ENCODE measurements around the gene ARL13A. TPM values are rescaled to one million over a fixed set of nuclear protein-coding genes. Genes with fewer than 3 reads are reported as not detected.

ARL13A gene
- total and polyA plus RNA-seq, 2 of the 13 experiments (the other 11 are each of a cell fraction or from before 2014, with no cell fraction given), result not detected

GRCh38 chrX:100969936-100970335 is 428 bp downstream of the ARL13A start:
- no peak overlapping the region for H3K4me3 ChIP-seq (replicated peaks in 1 of 3; ENCODE audit: insufficient read depth in 1 of 3, low read depth in 2 of 3, low read length in 3 of 3)

More at GRCh38 chrX:100969936-100970335, 428 bp downstream of the ARL13A start:
- Histone ChIP-seq H3K9me3 (ENCODE audit: low read length) (no peaks in the 10 kb centered on the region), H2AFZ (ENCODE audit: low read length) (no peak overlapping the region), H4K20me1 (ENCODE audit: insufficient read depth, low read length) (no peaks in the 10 kb centered on the region), H3K4me2 (ENCODE audit: low read depth, low read length) (no peak overlapping the region), H3K9ac (ENCODE audit: insufficient read depth, low read depth, low read length) (no peak overlapping the region), H3K36me3 (replicated peaks in 1 of 2; ENCODE audit: control insufficient read depth in 1 of 2, insufficient read depth in 2 of 2, low read length in 2 of 2) (no peaks in the 10 kb centered on the region), H3K4me1 (ENCODE audit: insufficient read depth, low read length) (no peaks in the 10 kb centered on the region), H3K79me2 (ENCODE audit: insufficient read depth, low read length) (no peaks in the 10 kb centered on the region), H3K27ac (ENCODE audit: extremely low read length, insufficient read depth, low read length) (no peak overlapping the region), H3K27me3 (ENCODE audit: control insufficient read depth in 1 of 2, insufficient read depth in 2 of 2, low read length in 2 of 2) (no peaks in the 10 kb centered on the region)
- intact Hi-C loops (cut with micrococcal nuclease; ENCODE audit: unreplicated experiment), result no loop called here
- ATAC-seq, result no peak
- in situ Hi-C loops (cut with HindIII; ENCODE audit: extremely low pct_ligation_motif_present, low pct_unique_long_range_greater_than_20kb), result no loop called here
- no peak for FAIRE-seq
- CTCF ChIA-PET (ENCODE audit: low intra/inter-chr PET ratio, low total read pairs), result no interaction called here
- no TSS peak for BruUV-seq (replicated peaks)
- WGBS (ENCODE audit: low lambda C conversion rate), result no CpG with 5 or more reads among the region's 1 CpG
- POLR2A ChIA-PET, result no interaction called here
- no peak for DNase-seq (ENCODE audit: low spot score)
- no peak for TF ChIP-seq NCOA1 (CRISPR knock-in tag; IDR thresholded peaks at IDR 0.05)
- TF ChIP-seq ZNF557 (CRISPR knock-in tag; IDR thresholded peaks at IDR 0.05), result no peak
- no peak for TF ChIP-seq ZGPAT (CRISPR knock-in tag; IDR thresholded peaks at IDR 0.05)
- TF ChIP-seq ZNF3 (CRISPR knock-in tag; IDR thresholded peaks at IDR 0.05), result no peak
- TF ChIP-seq ZBTB39 (CRISPR knock-in tag; IDR thresholded peaks at IDR 0.05), result no peak
